Measurements from ENCODE around the gene ST8SIA4.
"Not testable (repeated sequence)": the region's sequence is repeated elsewhere in the genome, so short reads cannot be mapped to it uniquely, and the experiment has no call there.

The ST8SIA4 gene

GRCh38 chr5:100789694-100790093, 113.4 kb downstream of the ST8SIA4 start:
- in situ Hi-C loops (cut with MboI; ENCODE audit: low sequenced_read_pairs) = no loop called here

DNA sequence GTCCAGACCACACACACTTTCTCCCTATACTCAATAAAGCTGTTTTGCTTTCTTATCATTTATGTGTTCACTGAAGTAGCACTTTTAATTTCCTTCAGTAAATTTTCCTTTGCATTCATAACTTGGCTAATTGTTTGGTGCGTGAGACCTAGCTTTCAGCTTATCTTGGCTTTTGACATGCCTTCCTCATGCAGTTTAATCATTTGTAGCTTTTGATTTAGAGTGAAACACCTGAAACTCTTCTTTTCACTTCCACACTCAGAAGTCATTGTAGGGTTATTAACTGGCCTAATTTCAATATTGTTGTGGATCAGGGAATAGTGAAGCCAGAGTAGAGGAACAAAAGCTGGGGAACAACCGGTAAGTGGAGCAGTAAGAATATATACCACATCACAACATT, 114.7 kb downstream of the ST8SIA4 start:
- in situ Hi-C loops (cut with MboI; ENCODE audit: low sequenced_read_pairs) = no loop called here

GRCh38 chr5:100787648-100788047, 115.4 kb downstream of the ST8SIA4 start:
- in situ Hi-C loops (cut with MboI; ENCODE audit: low sequenced_read_pairs) = no loop called here

DNA sequence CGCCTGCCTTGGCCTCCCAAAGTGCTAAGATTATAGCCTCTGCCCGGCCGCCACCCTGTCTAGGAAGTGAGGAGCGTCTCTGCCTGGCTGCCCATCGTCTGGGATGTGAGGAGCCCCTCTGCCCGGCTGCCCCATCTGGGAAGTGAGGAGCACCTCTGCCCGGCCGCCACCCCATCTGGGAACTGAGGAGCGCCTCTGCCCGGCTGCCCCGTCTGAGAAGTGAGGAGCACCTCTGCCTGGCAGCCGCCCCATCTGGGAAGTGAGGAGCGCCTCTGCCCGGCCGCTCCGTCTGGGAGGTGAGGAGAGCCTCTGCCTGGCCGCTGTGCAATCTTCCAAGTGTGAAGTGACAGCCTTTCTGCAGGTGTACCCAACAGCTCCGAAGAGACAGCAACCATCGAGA, 117.5 kb downstream of the ST8SIA4 start:
- in situ Hi-C loops (cut with MboI; ENCODE audit: low sequenced_read_pairs) = not testable (repeated sequence)

DNA sequence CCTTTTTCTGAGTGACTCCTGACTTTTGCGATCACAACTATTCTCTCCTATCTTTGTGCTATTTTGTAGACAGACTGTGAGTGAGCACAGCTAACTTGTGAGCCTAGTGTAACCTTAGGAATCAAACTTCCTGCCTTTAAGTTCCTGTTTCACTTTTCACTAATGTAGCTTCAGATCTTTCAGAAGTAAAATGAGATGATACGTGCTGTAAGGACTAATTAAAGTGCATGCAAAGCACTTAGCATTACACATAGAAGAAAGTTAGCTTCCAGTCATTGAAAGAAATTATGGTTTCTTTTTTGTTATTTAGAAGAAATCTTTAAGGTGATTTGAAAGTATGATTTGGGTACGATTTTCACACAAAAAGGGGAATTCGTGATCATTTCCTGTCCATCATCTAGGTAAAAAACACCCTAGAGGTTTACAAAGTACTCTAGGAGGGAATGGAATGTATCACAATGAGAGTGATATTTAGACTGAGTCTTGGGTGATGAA, 122.7 kb downstream of the ST8SIA4 start:
- in situ Hi-C loops (cut with MboI; ENCODE audit: low sequenced_read_pairs) = no loop called here

DNA sequence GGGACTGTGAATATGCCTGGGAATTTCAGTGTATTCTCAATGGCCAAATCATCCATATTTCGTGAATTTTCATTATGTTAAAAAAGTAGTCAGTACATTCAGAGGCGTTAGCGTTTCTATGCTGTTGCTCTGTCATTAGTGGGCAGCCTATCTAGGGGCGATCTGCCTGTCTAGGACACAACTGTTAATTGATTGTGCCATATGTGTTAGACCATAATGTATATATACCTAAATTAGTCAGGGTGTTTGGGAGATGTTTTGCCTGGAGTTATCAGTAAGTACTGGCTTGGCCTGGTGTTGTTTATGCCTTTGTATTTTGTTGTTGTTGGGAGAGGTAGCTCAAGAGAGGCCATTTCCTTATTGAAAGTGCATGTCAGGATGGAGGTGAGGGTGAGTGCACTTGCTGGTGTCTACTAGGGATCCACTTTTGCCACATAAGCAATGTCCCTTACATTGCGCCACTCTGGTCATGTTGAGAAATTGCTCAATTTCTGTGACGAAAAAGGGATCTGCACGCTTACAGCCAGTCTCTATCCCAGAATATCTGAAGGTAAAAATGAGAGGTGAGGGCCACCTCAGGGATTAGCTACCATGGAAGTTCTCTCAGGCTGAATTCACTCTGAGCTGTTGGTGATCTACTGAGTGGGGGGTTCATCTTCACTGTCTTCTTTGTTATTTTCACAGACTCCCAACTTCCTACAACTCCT, 123.3 kb downstream of the ST8SIA4 start:
- in situ Hi-C loops (cut with MboI; ENCODE audit: low sequenced_read_pairs) = no loop called here

- in situ Hi-C loops (cut with MboI; ENCODE audit: low sequenced_read_pairs) = no loop called here
Measured at GRCh38 chr5:100777680-100778300, 125.3 kb downstream of the ST8SIA4 start.

DNA sequence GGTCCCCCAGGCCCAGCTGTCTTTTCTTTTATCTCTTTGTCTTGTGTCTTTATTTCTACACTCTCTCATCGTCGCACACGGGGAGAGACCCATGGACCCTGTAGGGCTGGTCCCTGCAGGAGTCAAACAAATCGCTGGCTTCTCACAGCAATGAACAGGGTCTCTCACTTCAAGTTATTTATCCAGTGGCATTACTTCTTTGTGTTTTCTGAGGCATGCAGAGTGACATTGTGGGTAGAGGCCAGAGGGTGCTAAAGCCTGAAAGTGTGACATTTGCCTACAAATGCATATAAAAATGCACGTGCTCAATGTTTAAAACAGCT, 127.6 kb downstream of the ST8SIA4 start:
- in situ Hi-C loops (cut with MboI; ENCODE audit: low sequenced_read_pairs) = no loop called here

GRCh38 chr5:100772548-100772947, 130.5 kb downstream of the ST8SIA4 start:
- in situ Hi-C loops (cut with MboI; ENCODE audit: low sequenced_read_pairs) = no loop called here

GRCh38 chr5:100772006-100772405, 131.1 kb downstream of the ST8SIA4 start:
- in situ Hi-C loops (cut with MboI; ENCODE audit: low sequenced_read_pairs) = no loop called here

DNA sequence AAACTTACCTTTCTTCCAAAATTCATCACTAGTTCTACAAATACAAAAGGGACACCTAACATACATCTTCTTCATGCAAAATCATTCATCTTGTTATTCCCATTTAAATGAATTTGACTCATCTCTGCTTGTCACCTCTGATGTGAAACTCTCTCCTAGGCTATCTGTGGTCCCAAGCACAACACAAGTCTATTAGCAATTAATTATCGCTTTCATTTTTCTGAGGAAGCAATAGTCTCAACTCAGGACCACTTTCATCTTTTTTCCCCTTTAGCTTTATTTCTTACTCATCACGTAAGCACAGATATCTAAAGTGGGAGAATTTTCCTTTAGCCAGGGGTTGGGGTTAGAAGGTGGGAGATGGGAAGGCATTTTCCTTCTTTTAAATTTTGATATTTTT, 131.9 kb downstream of the ST8SIA4 start:
- in situ Hi-C loops (cut with MboI; ENCODE audit: low sequenced_read_pairs) = no loop called here

- in situ Hi-C loops (cut with MboI; ENCODE audit: low sequenced_read_pairs) = no loop called here
Measured at GRCh38 chr5:100768221-100768620, 134.9 kb downstream of the ST8SIA4 start.

DNA sequence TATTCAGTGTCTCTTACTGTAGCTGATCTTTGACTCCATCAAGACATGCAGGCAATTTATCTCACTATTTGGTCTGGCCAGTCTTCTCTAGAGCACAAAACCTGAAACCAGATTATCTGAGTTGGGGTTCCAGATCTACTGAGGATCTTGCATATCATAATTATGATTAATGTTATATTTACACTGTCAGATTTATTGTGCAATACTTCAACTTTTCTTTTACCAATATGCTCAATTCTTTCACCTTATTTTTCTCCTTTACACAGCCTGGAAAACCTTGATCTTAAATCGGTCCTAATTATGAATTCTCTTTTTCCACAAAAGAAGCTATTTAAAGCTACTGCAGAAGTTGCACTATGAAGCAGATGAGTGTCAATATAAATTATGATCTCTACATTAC, 140.1 kb downstream of the ST8SIA4 start:
- in situ Hi-C loops (cut with MboI; ENCODE audit: low sequenced_read_pairs) = no loop called here

- in situ Hi-C loops (cut with MboI; ENCODE audit: low sequenced_read_pairs) = no loop called here
Measured at GRCh38 chr5:100762108-100762507, 141.0 kb downstream of the ST8SIA4 start.

DNA sequence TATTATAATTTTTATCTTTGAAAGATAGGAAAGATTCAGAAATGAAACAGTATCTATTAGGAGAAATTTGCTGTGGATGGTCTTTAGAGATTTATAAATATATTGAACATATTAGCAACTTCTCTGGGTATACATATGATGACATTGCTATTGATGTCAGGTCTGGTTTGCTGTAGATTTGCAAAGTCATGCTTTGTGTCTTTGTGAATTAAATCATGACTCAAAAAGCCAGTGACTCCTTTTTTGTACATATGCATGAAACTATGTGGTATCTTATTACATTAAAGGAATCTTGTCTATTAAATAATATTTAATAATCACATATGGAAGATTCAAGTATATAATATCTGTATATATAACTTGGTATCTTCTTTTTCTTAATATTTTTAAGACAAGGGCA, 141.9 kb downstream of the ST8SIA4 start:
- in situ Hi-C loops (cut with MboI; ENCODE audit: low sequenced_read_pairs) = no loop called here

- in situ Hi-C loops (cut with MboI; ENCODE audit: low sequenced_read_pairs) = no loop called here
Measured at GRCh38 chr5:100760688-100761087, 142.4 kb downstream of the ST8SIA4 start.

GRCh38 chr5:100758780-100759179, 144.3 kb downstream of the ST8SIA4 start:
- in situ Hi-C loops (cut with MboI; ENCODE audit: low sequenced_read_pairs) = no loop called here

- in situ Hi-C loops (cut with MboI; ENCODE audit: low sequenced_read_pairs) = no loop called here
Measured at GRCh38 chr5:100758306-100758705, 144.8 kb downstream of the ST8SIA4 start.

DNA sequence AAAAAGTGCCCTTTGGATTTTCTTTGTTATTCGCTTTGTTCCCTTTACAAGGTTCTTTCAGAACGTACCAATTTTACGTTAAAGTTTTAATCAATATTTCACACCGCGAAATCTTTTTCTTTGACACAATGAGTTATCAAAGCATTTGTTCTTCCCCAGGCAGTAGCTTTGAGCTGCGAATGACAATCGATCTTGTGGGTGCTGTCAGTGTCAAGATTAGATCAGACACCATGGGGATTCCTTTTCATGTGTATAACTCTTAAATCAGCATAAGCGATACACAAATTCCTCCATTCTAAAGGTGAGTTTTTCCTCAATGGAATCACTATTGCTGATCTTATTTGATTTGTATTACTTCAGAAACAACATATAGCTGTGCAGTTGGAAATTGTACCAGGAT, 145.5 kb downstream of the ST8SIA4 start:
- in situ Hi-C loops (cut with MboI; ENCODE audit: low sequenced_read_pairs) = no loop called here
